Measurements from ENCODE around the gene GLYR1. TPM values are rescaled to one million over a fixed set of nuclear protein-coding genes. Genes with fewer than 3 reads are reported as not detected.

Gene GLYR1
- polyA plus RNA-seq, 1 donor from 2014 or later: 78.6 TPM

DNA sequence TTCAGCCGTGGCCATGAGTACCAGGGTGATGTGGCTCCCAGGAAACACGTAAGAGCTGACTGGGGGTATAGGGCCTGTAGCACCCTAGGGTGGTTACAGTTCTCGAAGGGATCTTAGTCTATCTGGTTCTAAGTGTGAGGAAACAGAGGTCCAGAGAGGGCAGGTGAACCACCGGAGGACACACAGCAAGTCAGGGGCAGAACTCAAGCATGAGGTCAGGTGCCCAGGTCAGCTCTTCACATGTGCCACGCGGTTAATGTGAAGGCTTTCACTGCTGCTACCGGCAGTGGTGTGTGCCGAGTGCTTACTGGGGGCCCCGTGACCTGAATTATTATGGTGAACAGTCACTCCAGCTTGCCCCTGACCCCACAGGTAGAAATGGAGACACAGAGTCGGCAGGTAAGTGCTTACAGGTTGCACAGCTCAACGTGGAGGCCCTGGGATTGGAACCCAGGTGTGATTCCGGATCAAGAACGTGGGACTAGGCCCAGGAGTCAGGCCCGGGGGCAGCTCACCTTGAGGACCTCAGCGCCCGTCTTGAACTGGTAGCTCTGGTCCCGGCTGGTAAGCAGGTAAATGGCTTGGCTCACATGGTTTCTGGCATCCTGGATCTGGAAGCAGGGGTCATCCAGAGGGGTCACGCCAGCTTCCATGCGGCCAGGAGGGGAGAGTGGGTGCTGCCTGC, 47.8 kb downstream of the GLYR1 start:
- Histone ChIP-seq H4K20me1 (ENCODE audit: insufficient read depth) (no peaks in the 10 kb centered on the region), H2AFZ (ENCODE audit: low read depth, low read length) (no peak overlapping the region), H3F3A (ENCODE audit: insufficient read depth, low read length, poor library complexity, severe bottlenecking) (no peaks in the 10 kb centered on the region), H3K9me3 (ENCODE audit: low read length) (no peaks in the 10 kb centered on the region), H3K9ac (ENCODE audit: low read length) (no peak overlapping the region), H3K9me2 (ENCODE audit: insufficient read depth, low read length) (no peaks in the 10 kb centered on the region), H3K36me3 (ENCODE audit: insufficient read depth, low read length) (no peaks in the 10 kb centered on the region), H3K27ac (ENCODE audit: low read length) (no peak overlapping the region), H3K4me3 (ENCODE audit: low read length) (no peak overlapping the region), H3K79me2 (replicated peaks; ENCODE audit: insufficient read depth, low read length) (no peaks in the 10 kb centered on the region), H3K27me3 (ENCODE audit: insufficient read depth, low read depth, low read length) (no peaks in the 10 kb centered on the region), H3K4me2 (ENCODE audit: low read length) (no peak overlapping the region)
- TF ChIP-seq EP300 (conservative IDR thresholded peaks at IDR 0.05; ENCODE audit: poor library complexity, severe bottlenecking) (no peak), EZH2 (IDR thresholded peaks at IDR 0.05; ENCODE audit: borderline replicate concordance, insufficient read depth, low read length, poor library complexity, severe bottlenecking) (no peak), POLR2AphosphoS5 (IDR thresholded peaks at IDR 0.05) (no peak), RAD21 (conservative IDR thresholded peaks at IDR 0.05) (no peak), SMC3 (conservative IDR thresholded peaks at IDR 0.05; ENCODE audit: poor library complexity) (no peak), TAF1 (IDR thresholded peaks at IDR 0.05; ENCODE audit: low read depth) (no peak)
- TF ChIP-seq, protein P1, sequence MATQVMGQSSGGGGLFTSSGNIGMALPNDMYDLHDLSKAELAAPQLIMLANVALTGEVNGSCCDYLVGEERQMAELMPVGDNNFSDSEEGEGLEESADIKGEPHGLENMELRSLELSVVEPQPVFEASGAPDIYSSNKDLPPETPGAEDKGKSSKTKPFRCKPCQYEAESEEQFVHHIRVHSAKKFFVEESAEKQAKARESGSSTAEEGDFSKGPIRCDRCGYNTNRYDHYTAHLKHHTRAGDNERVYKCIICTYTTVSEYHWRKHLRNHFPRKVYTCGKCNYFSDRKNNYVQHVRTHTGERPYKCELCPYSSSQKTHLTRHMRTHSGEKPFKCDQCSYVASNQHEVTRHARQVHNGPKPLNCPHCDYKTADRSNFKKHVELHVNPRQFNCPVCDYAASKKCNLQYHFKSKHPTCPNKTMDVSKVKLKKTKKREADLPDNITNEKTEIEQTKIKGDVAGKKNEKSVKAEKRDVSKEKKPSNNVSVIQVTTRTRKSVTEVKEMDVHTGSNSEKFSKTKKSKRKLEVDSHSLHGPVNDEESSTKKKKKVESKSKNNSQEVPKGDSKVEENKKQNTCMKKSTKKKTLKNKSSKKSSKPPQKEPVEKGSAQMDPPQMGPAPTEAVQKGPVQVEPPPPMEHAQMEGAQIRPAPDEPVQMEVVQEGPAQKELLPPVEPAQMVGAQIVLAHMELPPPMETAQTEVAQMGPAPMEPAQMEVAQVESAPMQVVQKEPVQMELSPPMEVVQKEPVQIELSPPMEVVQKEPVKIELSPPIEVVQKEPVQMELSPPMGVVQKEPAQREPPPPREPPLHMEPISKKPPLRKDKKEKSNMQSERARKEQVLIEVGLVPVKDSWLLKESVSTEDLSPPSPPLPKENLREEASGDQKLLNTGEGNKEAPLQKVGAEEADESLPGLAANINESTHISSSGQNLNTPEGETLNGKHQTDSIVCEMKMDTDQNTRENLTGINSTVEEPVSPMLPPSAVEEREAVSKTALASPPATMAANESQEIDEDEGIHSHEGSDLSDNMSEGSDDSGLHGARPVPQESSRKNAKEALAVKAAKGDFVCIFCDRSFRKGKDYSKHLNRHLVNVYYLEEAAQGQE (IDR thresholded peaks at IDR 0.05; ENCODE audit: borderline replicate concordance): no peak
- TF ChIP-seq, protein P2, sequence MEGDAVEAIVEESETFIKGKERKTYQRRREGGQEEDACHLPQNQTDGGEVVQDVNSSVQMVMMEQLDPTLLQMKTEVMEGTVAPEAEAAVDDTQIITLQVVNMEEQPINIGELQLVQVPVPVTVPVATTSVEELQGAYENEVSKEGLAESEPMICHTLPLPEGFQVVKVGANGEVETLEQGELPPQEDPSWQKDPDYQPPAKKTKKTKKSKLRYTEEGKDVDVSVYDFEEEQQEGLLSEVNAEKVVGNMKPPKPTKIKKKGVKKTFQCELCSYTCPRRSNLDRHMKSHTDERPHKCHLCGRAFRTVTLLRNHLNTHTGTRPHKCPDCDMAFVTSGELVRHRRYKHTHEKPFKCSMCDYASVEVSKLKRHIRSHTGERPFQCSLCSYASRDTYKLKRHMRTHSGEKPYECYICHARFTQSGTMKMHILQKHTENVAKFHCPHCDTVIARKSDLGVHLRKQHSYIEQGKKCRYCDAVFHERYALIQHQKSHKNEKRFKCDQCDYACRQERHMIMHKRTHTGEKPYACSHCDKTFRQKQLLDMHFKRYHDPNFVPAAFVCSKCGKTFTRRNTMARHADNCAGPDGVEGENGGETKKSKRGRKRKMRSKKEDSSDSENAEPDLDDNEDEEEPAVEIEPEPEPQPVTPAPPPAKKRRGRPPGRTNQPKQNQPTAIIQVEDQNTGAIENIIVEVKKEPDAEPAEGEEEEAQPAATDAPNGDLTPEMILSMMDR (IDR thresholded peaks at IDR 0.05; ENCODE audit: poor library complexity, severe bottlenecking): no peak

DNA sequence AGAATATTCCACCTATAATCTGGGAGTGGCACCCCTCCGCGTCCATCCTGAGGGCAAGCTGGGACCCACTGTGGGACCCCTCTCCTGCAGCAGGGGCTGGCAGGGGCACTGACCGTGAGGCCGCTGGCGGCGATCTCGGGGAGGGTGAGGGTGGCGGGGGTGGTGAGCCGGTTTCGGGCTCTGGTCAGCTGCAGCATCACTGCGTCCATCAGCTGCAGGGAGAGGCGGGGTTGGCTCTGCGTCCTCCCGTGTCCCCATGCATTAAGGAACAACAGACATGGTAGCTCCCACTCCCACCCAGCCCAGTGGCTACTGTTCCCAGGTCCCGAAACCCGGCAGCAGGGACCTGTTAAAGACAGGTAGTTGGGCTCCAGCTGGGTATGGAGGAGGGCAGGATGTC, 48.6 kb downstream of the GLYR1 start:
- no peaks in the 10 kb centered on the region for H3K27me3 ChIP-seq (ENCODE audit: insufficient read depth, low read depth, low read length)
- H3K36me3 ChIP-seq (ENCODE audit: insufficient read depth, low read length): no peaks in the 10 kb centered on the region
- no peaks in the 10 kb centered on the region for H3K79me2 ChIP-seq (replicated peaks; ENCODE audit: insufficient read depth, low read length)
- no peak overlapping the region for H3K4me3 ChIP-seq (ENCODE audit: low read length)
- no peak overlapping the region for H3K9ac ChIP-seq (ENCODE audit: low read length)
- no peaks in the 10 kb centered on the region for H4K20me1 ChIP-seq (ENCODE audit: insufficient read depth)
- no peak overlapping the region for H3K27ac ChIP-seq (ENCODE audit: low read length)
- no peaks in the 10 kb centered on the region for H3K9me3 ChIP-seq (ENCODE audit: low read length)
- TF ChIP-seq RAD21 (conservative IDR thresholded peaks at IDR 0.05) (no peak), SMC3 (conservative IDR thresholded peaks at IDR 0.05; ENCODE audit: poor library complexity) (no peak), MXI1 (conservative IDR thresholded peaks at IDR 0.05; ENCODE audit: poor library complexity, severe bottlenecking) (no peak), POLR2AphosphoS5 (IDR thresholded peaks at IDR 0.05) (no peak), EZH2 (IDR thresholded peaks at IDR 0.05; ENCODE audit: borderline replicate concordance, insufficient read depth, low read length, poor library complexity, severe bottlenecking) (no peak), EP300 (conservative IDR thresholded peaks at IDR 0.05; ENCODE audit: poor library complexity, severe bottlenecking) (no peak), TAF1 (IDR thresholded peaks at IDR 0.05; ENCODE audit: low read depth) (no peak)
- TF ChIP-seq, protein P1 (IDR thresholded peaks at IDR 0.05; ENCODE audit: borderline replicate concordance): no peak
- TF ChIP-seq, protein P2 (IDR thresholded peaks at IDR 0.05; ENCODE audit: poor library complexity, severe bottlenecking): no peak
- no peaks in the 10 kb centered on the region for H3F3A ChIP-seq (ENCODE audit: insufficient read depth, low read length, poor library complexity, severe bottlenecking)
- no peaks in the 10 kb centered on the region for H3K9me2 ChIP-seq (ENCODE audit: insufficient read depth, low read length)
- H2AFZ ChIP-seq (ENCODE audit: low read depth, low read length): no peak overlapping the region
- no peak overlapping the region for H3K4me2 ChIP-seq (ENCODE audit: low read length)

All from neural cell (in vitro differentiated cells).